CD4-positive, alpha-beta T cell treated with Interleukin-6 for 4 hours (primary cell): ENCODE results near the gene IP6K1.
A peak's percentile ranks its signal among the peaks of the same experiment; 100 is the strongest.

Source experiments
- DNase-seq: peaks from one replicate; pipeline ENCODE4 v3.0.0-alpha.2; 2020; ENCODE audit warnings: mixed read lengths

IP6K1 gene

GRCh38 chr3:49722896-49723295 lies 63.4 kb downstream of the IP6K1 start:
- DNase-seq: no peak

DNA sequence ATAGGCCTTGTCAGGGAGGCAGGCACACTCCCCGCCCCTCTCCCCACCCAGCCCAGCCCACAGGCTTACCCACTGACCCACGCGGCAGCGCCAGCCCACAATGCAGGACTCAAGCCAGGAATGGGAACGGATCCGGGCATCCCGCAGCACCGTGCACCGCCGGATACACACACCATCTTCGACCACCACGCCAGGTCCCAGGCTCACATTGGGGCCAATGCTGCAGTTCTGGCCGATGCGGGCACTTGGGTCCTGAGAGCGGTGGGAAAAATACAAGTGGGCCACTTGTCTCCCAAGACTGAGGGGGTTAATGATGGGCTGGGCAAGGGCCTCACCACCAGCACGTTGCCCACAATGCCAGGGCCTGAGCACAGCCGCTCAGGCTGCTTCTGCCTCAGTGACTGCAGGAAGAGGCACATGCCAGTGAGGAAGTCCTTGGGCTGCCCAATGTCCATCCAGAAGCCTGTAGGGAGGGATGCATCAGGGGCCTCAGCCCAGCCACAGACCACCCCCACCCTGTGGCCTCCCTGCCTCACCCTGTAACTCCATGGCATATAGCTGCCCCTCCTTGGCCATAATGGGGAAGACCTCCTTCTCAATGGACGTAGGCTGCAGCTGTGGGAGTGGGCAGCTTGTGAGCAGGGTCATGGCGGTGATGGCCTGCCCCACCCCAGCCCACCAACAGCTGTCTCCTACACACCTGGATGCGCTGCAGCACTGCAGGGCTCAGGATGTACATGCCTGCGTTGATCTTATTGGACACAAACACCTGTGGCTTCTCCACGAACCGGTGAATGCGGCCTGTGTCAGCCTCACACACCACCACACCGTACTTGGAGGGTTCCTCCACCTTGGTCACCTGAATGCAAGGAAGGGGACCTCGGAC lies 64.2 kb downstream of the IP6K1 start:
- DNase-seq: no peak

DNA sequence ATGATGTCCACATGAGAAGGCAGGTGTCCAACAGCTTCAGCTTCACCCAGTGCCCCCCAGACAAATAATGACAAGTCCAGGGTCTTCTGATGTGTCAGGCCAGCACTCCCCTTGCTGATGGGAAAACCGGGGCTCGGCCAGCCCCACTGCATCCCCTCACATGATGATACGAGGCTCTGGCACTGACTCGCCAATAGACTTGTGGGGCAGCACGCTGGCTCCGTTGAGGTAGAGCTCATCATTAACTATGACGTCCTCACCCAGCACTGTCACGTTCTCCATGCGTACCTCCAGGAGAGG lies 64.8 kb downstream of the IP6K1 start:
- DNase-seq: no peak

- DNase-seq: no peak
These were observed 65.3 kb downstream of the IP6K1 start for GRCh38 chr3:49720855-49721595.

- DNase-seq: peak; percentile 95
These were observed 67.0 kb downstream of the IP6K1 start, which contains the start of gene AMIGO3 for GRCh38 chr3:49719214-49719884. Gene AMIGO3, minus strand, starts transcription at chr3:49719684. Its CDS starts 219 bp downstream, at chr3:49719465.

DNA sequence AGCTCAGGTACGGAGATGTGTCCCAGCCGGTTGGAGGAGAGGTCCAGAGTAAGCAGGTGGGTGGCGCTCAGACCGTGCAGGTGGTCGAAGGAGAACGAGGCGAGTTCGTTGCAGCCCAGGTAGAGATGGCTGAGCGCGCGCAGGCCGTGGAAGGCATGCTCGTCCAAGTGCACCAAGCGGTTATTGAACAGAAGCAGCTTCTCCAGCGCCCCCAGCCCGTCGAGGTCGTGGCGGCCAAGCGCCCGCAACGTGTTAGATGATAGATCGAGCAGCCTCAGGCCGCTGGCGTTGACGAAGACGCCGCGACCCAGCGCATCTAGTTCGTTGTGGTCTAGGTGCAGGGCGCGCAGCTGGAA lies 67.5 kb downstream of the IP6K1 start:
- DNase-seq: peak; percentile 25

- no peak for DNase-seq
These were observed 68.1 kb downstream of the IP6K1 start for GRCh38 chr3:49717959-49718857.

GRCh38 chr3:49717211-49717958 lies 69.0 kb downstream of the IP6K1 start:
- DNase-seq: no peak

GRCh38 chr3:49716691-49717210 lies 69.6 kb downstream of the IP6K1 start:
- DNase-seq: no peak

GRCh38 chr3:49716169-49716568 lies 70.2 kb downstream of the IP6K1 start:
- no peak for DNase-seq

- no peak for DNase-seq
These were observed 70.7 kb downstream of the IP6K1 start for GRCh38 chr3:49715611-49716121.

DNA sequence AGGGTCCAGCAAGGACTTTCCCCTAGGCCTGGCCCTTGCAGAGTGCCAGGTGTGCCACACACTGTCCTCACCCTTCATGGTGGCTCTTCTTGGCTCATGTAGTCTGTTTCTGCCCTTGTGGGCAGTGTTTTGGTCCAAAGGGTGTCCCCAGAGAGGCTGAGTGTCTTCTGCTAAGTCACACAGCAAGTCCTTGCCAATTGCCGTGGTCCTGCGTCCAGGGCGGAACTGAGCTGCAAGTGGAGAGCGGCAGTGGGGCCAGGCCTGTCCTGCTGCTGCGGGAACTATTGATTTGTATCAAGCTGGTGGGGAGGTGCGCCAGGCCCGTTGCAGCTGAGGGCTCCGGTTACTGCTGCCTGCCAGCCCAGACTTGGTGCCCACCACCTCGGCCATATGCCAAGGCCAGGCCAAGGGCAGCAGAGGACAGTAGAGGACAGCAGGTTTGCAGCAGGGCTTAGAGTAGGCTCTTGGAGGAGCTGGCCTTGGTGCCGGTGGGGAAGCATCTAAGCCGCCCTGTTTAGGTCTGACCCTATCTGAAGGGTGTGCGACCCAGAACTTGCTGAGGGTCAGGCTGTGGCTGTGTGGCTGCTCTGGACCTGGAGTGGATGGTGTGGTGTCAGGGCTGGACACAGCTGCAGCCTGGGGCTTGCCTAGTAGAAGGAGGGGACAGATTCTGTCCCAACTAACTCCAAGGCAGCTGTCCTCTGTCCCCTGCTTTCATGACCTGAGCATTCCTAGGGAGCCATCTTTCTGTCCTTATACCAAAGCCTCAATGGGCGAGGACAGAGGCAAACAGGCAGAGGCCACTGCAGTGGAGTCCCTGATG lies 71.4 kb downstream of the IP6K1 start:
- no peak for DNase-seq

GRCh38 chr3:49713336-49714105 lies 72.8 kb downstream of the IP6K1 start:
- DNase-seq: no peak

DNA sequence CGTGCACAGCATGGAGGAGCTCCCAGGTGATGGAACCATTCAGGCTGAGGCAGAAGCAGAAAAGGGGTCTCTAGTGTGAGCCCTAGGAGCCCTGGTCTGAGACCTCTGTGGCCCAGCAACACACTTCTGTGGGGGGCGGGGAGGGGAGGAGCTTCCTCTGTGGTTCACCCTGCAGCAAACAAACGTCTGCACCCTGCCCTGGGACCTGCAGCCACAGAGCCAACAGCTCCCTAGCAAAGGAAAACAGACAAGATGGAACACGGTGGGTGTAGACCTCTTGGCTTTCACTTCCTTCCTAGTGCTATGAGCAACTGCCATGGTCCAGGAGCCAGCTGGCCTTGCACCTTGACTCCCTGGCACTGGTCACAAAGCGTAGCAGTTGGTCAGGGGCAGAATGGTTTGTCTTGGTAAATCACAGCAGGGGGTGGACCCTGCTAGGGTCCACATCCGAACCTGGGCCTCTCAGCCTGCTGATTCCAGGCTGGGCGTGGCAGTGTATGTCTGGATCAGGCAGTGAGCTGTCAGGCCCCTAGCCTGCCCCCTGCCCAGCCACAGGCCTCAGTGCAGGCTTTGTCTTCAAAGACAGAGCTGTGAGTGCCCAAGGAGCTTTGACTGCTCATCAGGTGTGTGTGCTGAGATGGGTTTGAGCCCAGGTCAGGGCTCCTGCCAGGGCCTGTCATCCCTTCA lies 73.6 kb downstream of the IP6K1 start:
- no peak for DNase-seq

DNA sequence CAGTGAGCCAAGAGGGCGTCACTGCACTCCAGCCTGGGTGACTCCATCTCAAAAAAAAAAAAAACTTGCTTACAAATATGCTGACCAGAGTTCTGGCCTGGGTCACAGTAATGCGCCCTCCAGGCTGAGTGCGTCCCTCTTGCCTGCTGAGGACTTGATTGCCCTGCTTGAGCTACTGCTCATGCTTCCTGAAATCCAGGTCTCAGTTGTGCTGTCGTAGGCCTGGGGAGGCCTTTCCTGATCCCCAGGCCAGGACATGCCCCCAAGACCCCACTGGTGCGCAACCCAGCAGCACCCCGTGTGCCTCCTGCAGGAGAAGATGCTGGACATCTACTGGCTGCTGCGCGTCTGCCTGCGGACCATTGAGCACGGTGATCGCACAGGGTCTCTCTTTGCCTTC lies 74.2 kb downstream of the IP6K1 start:
- no peak for DNase-seq

DNA sequence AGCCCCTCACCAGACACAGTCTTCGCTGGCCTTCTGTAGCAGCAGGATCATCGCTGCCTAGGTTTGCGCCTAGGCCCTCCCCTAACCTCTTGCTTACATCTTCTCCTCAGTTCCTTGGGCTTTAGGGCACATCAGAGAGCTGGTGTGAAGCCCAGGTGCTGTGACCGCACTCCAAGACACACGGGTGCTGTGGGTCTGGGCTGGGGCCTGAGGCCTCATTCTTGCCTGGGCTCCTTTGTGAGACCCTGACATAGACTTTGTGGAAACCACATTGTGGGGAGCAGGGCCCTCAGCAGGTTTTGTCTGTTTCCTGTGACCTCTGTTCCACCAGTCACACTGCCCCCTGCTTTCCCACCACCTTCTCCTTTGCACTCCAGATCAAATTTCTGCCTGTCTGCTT lies 74.9 kb downstream of the IP6K1 start:
- DNase-seq: no peak

- no peak for DNase-seq
These were observed 76.5 kb downstream of the IP6K1 start for GRCh38 chr3:49709852-49710251.

GRCh38 chr3:49707113-49707480 lies 79.2 kb downstream of the IP6K1 start:
- no peak for DNase-seq

DNA sequence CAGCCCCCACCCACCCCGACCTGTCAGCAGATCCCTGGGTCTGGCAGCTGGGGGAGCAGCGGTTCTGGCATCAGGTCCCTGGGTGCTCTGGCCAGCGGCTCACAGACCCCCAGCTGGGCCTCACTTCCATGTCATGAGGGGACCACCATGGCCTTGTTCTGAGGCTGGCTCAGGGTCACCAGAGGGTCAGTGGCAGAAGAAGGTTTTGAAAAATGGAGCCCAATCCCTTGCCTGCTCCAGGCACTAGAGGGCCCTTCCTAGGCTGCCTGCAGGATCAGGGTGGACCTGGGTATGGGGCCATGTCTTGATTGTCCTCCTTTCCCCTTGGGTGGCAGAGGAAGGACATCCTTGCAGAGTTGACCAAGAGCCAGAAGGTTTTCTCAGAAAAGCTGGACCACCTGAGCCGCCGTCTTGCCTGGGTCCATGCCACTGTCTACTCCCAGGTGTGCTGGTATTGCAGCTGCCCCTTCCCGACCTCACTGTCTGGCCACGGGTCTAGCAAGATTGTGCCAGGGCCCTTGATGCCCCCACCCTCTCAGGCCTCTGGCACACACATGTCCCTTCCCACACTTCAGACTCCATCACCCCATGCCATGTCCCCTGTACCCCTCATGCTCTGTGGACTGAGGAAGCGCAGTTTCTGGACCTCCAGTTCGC lies 79.8 kb downstream of the IP6K1 start:
- DNase-seq: no peak
